GM18505 (cell line): Measurements from ENCODE around the gene KIF5C.

Experiments used
- ATAC-seq: cut with Tn5 transposase; IDR thresholded peaks from one replicate; pipeline ENCODE4 v1.9.1; 2021; ENCODE audit not compliant: unreplicated experiment
- POLR2A ChIP-seq: IDR thresholded peaks from 4 replicates; pipeline ENCODE4 v1.6.1; 2011; ENCODE audit warnings: borderline replicate concordance; ENCODE audit not compliant: insufficient read depth, insufficient read length; ENCODE audit errors: extremely low read depth

KIF5C gene

GRCh38 chr2:148875387-148876051, 492 bp downstream of the KIF5C start:
- ATAC-seq: peak; percentile 36
- TF ChIP-seq POLR2A: no peak

GRCh38 chr2:148876202-148876594, 1.2 kb downstream of the KIF5C start:
- ATAC-seq: no peak

GRCh38 chr2:148876595-148877402, 1.8 kb downstream of the KIF5C start:
- ATAC-seq: no peak
- TF ChIP-seq POLR2A: no peak

More at GRCh38 chr2:148876202-148876594, 1.2 kb downstream of the KIF5C start:
- TF ChIP-seq POLR2A: no peak

- no peak for TF ChIP-seq POLR2A
- no peak for ATAC-seq
Observed at GRCh38 chr2:148877403-148877740, 2.3 kb downstream of the KIF5C start.

GRCh38 chr2:148880636-148881035, 5.6 kb downstream of the KIF5C start:
- ATAC-seq: no peak
- TF ChIP-seq POLR2A: no peak

- no peak for ATAC-seq
- TF ChIP-seq POLR2A: no peak
Observed at GRCh38 chr2:148882051-148882450, 7.0 kb downstream of the KIF5C start.

GRCh38 chr2:148885209-148885608, 10.2 kb downstream of the KIF5C start:
- no peak for ATAC-seq
- TF ChIP-seq POLR2A: no peak

- ATAC-seq: no peak
- no peak for TF ChIP-seq POLR2A
Observed at GRCh38 chr2:148885988-148886387, 11.0 kb downstream of the KIF5C start.

- no peak for TF ChIP-seq POLR2A
- no peak for ATAC-seq
Observed at GRCh38 chr2:148887350-148888002, 12.4 kb downstream of the KIF5C start.

GRCh38 chr2:148888003-148888501, 13.0 kb downstream of the KIF5C start:
- no peak for TF ChIP-seq POLR2A
- ATAC-seq: no peak

- ATAC-seq: no peak
- no peak for TF ChIP-seq POLR2A
Observed at GRCh38 chr2:148888986-148889385, 14.0 kb downstream of the KIF5C start.

- TF ChIP-seq POLR2A: no peak
- ATAC-seq: no peak
Observed at GRCh38 chr2:148893906-148894305, 18.9 kb downstream of the KIF5C start.

GRCh38 chr2:148896136-148896535, 21.1 kb downstream of the KIF5C start:
- ATAC-seq: no peak
- no peak for TF ChIP-seq POLR2A
